ENCODE measurements around the gene NKX3-2.

Gene NKX3-2

GRCh38 chr4:13523591-13524503, 20.5 kb downstream of the NKX3-2 start:
- TF ChIP-seq ZFP30 (CRISPR knock-in tag; IDR thresholded peaks at IDR 0.05): no peak
- no peak for TF ChIP-seq BACH2 (CRISPR knock-in tag; IDR thresholded peaks at IDR 0.05; ENCODE audit: borderline replicate concordance)
- TF ChIP-seq ARNTL (CRISPR knock-in tag; IDR thresholded peaks at IDR 0.05; ENCODE audit: borderline replicate concordance, low read depth): no peak
- TF ChIP-seq ZC3H10 (CRISPR knock-in tag; IDR thresholded peaks at IDR 0.05): no peak
- no peak for TF ChIP-seq ZNF70 (CRISPR knock-in tag; IDR thresholded peaks at IDR 0.05)

GRCh38 chr4:13523105-13523477, 21.2 kb downstream of the NKX3-2 start:
- TF ChIP-seq TCF4 (CRISPR knock-in tag; IDR thresholded peaks at IDR 0.05; ENCODE audit: borderline replicate concordance): no peak
- no peak for TF ChIP-seq PPARA (CRISPR knock-in tag; IDR thresholded peaks at IDR 0.05; ENCODE audit: borderline replicate concordance)
- TF ChIP-seq RARB (CRISPR knock-in tag; IDR thresholded peaks at IDR 0.05): no peak
- no peak for TF ChIP-seq POU6F1 (CRISPR knock-in tag; IDR thresholded peaks at IDR 0.05; ENCODE audit: borderline replicate concordance, low read depth)
- TF ChIP-seq ISL1 (CRISPR knock-in tag; IDR thresholded peaks at IDR 0.05): no peak
- TF ChIP-seq CSRNP3 (CRISPR knock-in tag; IDR thresholded peaks at IDR 0.05): no peak
- no peak for TF ChIP-seq PATZ1 (CRISPR knock-in tag; IDR thresholded peaks at IDR 0.05; ENCODE audit: borderline replicate concordance)
- no peak for TF ChIP-seq CREB5 (CRISPR knock-in tag; IDR thresholded peaks at IDR 0.05; ENCODE audit: low read depth)
- no peak for TF ChIP-seq ZFP3 (CRISPR knock-in tag; IDR thresholded peaks at IDR 0.05)
- no peak for TF ChIP-seq ZNF8 (CRISPR knock-in tag; IDR thresholded peaks at IDR 0.05)
- TF ChIP-seq GLIS3 (CRISPR knock-in tag; IDR thresholded peaks at IDR 0.05): no peak

More at GRCh38 chr4:13523591-13524503, 20.5 kb downstream of the NKX3-2 start:
- ATAC-seq: no peak

GRCh38 chr4:13522282-13523104, 21.8 kb downstream of the NKX3-2 start:
- TF ChIP-seq BACH2 (CRISPR knock-in tag; IDR thresholded peaks at IDR 0.05; ENCODE audit: borderline replicate concordance): no peak
- no peak for TF ChIP-seq CSRNP3 (CRISPR knock-in tag; IDR thresholded peaks at IDR 0.05)

More at GRCh38 chr4:13523105-13523477, 21.2 kb downstream of the NKX3-2 start:
- no peak for ATAC-seq

GRCh38 chr4:13521047-13521446, 23.3 kb downstream of the NKX3-2 start:
- no peak for ATAC-seq
- TF ChIP-seq PPARA (CRISPR knock-in tag; IDR thresholded peaks at IDR 0.05; ENCODE audit: borderline replicate concordance) (no peak), ZFP30 (CRISPR knock-in tag; IDR thresholded peaks at IDR 0.05) (no peak), CSRNP3 (CRISPR knock-in tag; IDR thresholded peaks at IDR 0.05) (no peak), OSR1 (CRISPR knock-in tag; IDR thresholded peaks at IDR 0.05) (no peak), ZFP3 (CRISPR knock-in tag; IDR thresholded peaks at IDR 0.05) (no peak), RARB (CRISPR knock-in tag; IDR thresholded peaks at IDR 0.05) (no peak), ISL1 (CRISPR knock-in tag; IDR thresholded peaks at IDR 0.05) (no peak), CREB5 (CRISPR knock-in tag; IDR thresholded peaks at IDR 0.05; ENCODE audit: low read depth) (no peak), TOX (CRISPR knock-in tag; IDR thresholded peaks at IDR 0.05; ENCODE audit: borderline replicate concordance) (no peak), ESRRG (CRISPR knock-in tag; IDR thresholded peaks at IDR 0.05) (no peak), PATZ1 (CRISPR knock-in tag; IDR thresholded peaks at IDR 0.05; ENCODE audit: borderline replicate concordance) (no peak), ARNTL (CRISPR knock-in tag; IDR thresholded peaks at IDR 0.05; ENCODE audit: borderline replicate concordance, low read depth) (no peak), TCF4 (CRISPR knock-in tag; IDR thresholded peaks at IDR 0.05; ENCODE audit: borderline replicate concordance) (no peak)

More at GRCh38 chr4:13522282-13523104, 21.8 kb downstream of the NKX3-2 start:
- ATAC-seq: peak; percentile 31; the same call in 2 of the 3 replicates
